Measurements from ENCODE around the gene SENP8. TPM values are rescaled to one million over a fixed set of nuclear protein-coding genes. Genes with fewer than 3 reads are reported as not detected.
"Not testable (repeated sequence)": the region's sequence is repeated elsewhere in the genome, so short reads cannot be mapped to it uniquely, and the experiment has no call there.

SENP8 gene
- total and polyA plus RNA-seq, 3 donors from 2014 or later, result 8.1 to 22.7 (median 17.6) TPM

DNA sequence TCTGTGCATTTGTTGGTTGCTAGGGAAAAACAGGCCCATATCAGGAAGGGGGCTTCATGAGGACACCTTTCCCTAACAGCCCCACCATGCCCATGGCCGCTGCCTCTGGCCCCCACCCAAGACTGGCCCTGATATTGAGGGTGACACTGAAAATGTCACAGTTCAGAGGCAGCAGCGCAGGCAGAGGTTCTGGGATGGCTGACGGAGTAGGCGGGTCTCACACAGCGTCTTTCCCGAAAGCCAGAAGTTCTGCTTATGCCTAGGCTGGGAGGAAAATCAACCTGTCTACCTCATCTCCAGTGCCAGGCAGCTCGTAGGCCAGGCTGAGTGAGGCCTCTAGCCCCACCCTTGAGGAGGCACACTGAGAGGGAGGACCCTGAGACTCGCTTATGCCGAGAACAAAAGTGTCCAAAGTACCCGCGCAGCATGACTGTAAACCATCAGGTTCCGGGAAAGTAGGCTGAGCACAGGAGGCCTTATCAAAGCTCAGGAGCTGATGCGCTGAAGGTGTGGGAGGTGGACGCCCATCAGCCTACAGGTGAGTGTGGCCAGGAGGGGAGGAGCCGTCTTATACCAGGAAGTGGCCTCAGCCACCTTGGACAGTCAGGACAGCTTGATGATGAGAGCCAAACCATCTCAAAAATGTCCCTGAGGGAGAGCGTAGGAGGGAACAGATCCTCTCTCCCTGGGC is 51.9 kb downstream of the SENP8 start:
- no peak for DNase-seq
- Histone ChIP-seq H3K4me1 (peaks cover 14% of the 10 kb centered on the region), H3K36me3 (ENCODE audit: low read depth, missing control alignments) (no peaks in the 10 kb centered on the region), H3K27me3 (no peaks in the 10 kb centered on the region), H3K9me3 (no peaks in the 10 kb centered on the region), H3K27ac (no peak overlapping the region), H3K4me3 (no peak overlapping the region)
- TF ChIP-seq POLR2A (IDR thresholded peaks at IDR 0.05), result no peak
- WGBS, 2 donors, result 83 to 90% methylated on average over 9 to 16 of the region's 16 CpGs
- intact Hi-C loops (cut with DNase I; ENCODE audit: low total_unique reads), result no loop called here

DNA sequence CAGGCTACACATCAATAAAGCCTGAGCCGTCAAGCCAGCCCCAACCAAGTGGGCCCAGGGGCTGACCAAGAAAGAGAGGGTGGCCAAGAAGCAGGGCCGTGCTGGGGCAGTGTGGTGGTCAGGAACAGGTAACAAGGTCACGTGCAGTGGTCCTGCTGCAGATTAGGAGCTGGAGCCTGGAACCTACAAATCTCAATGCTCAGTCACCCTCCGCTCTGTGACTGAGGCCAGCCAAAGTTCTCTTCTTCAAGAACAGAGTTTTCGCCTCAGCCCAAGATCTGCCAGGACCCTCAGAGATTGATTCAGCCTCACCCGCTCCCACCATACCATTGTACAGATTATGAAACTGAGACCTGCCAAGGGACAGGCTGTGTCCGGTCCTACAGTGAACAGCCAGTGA is 52.5 kb downstream of the SENP8 start:
- no peaks in the 10 kb centered on the region for H3K36me3 ChIP-seq (ENCODE audit: low read depth, missing control alignments)
- no peaks in the 10 kb centered on the region for H3K27me3 ChIP-seq
- no peak overlapping the region for H3K4me3 ChIP-seq
- no peaks in the 10 kb centered on the region for H3K9me3 ChIP-seq
- no peak overlapping the region for H3K27ac ChIP-seq
- H3K4me1 ChIP-seq, result peaks cover 17% of the 10 kb centered on the region
- intact Hi-C loops (cut with DNase I; ENCODE audit: low total_unique reads), result no loop called here
- 90 to 94% methylated on average over 7 of the region's 7 CpGs for WGBS, 2 donors
- no peak for TF ChIP-seq POLR2A (IDR thresholded peaks at IDR 0.05)
- TF ChIP-seq, protein P1, sequence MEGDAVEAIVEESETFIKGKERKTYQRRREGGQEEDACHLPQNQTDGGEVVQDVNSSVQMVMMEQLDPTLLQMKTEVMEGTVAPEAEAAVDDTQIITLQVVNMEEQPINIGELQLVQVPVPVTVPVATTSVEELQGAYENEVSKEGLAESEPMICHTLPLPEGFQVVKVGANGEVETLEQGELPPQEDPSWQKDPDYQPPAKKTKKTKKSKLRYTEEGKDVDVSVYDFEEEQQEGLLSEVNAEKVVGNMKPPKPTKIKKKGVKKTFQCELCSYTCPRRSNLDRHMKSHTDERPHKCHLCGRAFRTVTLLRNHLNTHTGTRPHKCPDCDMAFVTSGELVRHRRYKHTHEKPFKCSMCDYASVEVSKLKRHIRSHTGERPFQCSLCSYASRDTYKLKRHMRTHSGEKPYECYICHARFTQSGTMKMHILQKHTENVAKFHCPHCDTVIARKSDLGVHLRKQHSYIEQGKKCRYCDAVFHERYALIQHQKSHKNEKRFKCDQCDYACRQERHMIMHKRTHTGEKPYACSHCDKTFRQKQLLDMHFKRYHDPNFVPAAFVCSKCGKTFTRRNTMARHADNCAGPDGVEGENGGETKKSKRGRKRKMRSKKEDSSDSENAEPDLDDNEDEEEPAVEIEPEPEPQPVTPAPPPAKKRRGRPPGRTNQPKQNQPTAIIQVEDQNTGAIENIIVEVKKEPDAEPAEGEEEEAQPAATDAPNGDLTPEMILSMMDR (IDR thresholded peaks at IDR 0.05), result no peak
- no peak for DNase-seq

DNA sequence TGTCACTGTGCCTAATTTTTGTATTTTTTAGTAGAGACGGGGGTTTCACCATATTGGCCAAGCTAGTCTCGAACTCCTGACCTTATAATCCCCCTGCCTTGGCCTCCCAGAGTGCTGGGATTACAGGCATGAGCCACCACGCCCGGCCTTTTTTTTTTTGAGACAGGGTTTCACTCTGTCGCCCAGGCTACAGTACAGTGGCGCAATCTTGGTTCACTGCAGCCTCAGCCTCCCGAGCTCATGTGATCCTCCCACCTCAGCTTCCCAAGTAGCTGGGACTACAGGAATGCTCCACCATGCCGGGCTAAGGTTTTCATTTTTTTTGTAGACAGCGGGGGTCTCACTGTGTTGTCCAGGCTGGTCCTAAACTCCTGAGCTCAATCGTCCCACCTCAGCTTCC is 53.8 kb downstream of the SENP8 start:
- WGBS, 2 donors, result 91 to 95% methylated on average over 8 to 10 of the region's 10 CpGs
- H3K27ac ChIP-seq; DNase-seq; intact Hi-C loops (cut with DNase I; ENCODE audit: low total_unique reads); H3K4me3 ChIP-seq; H3K27me3 ChIP-seq; H3K36me3 ChIP-seq (ENCODE audit: low read depth, missing control alignments); H3K9me3 ChIP-seq: not testable (repeated sequence)
- H3K4me1 ChIP-seq, result peaks cover 25% of the 10 kb centered on the region

DNA sequence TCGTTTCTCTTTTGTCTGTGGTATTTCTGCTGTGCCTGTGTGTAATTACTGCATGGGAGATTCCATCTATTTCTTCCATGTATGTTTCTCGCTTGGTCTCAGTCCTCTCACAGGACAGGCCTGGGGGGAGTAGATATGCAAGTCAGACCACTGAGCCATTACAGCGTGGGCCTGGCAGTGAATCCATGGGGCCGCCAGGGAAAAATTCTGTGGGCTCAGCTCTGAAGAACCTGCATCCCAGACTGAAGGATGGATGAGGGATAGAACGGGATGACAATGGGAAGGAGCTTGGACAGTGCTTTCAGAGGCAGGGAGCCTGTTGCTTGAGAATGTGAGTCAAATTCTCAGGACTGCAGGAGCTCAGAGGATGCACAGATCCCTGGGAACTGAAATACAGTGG is 54.6 kb downstream of the SENP8 start:
- intact Hi-C loops (cut with DNase I; ENCODE audit: low total_unique reads), result no loop called here
- no peaks in the 10 kb centered on the region for H3K36me3 ChIP-seq (ENCODE audit: low read depth, missing control alignments)
- peaks cover 24% of the 10 kb centered on the region for H3K4me1 ChIP-seq
- TF ChIP-seq POLR2A (IDR thresholded peaks at IDR 0.05), result no peak
- H3K27me3 ChIP-seq, result no peaks in the 10 kb centered on the region
- WGBS, 2 donors, result 91 to 92% methylated on average over 5 of the region's 5 CpGs
- no peak for DNase-seq
- no peak overlapping the region for H3K4me3 ChIP-seq
- H3K27ac ChIP-seq, result no peak overlapping the region
- no peaks in the 10 kb centered on the region for H3K9me3 ChIP-seq

DNA sequence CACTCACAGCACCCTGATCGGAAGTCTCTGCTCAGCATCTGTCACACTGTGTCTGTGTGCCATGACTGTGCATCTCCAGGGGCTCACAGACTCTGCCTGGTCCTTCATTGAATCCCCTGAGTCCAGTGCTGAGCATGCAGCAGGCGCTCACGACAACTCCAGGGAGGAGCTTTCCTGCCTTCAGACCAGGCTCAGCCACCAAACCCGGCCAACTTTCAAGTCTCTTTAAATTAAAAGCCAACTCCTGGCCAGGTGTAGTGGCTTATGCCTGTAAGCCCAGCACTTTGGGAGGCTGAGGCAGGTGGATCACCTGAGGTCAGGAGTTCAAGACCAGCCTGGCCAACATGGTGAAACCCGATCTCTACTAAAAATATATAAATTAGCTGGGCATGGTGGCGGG is 55.2 kb downstream of the SENP8 start:
- Histone ChIP-seq H3K4me1 (peaks cover 18% of the 10 kb centered on the region), H3K27me3 (no peaks in the 10 kb centered on the region), H3K36me3 (ENCODE audit: low read depth, missing control alignments) (no peaks in the 10 kb centered on the region), H3K9me3 (no peaks in the 10 kb centered on the region), H3K27ac (no peak overlapping the region), H3K4me3 (no peak overlapping the region)
- intact Hi-C loops (cut with DNase I; ENCODE audit: low total_unique reads), result no loop called here
- 95 to 96% methylated on average over 6 of the region's 6 CpGs for WGBS, 2 donors
- no peak for DNase-seq
- no peak for TF ChIP-seq POLR2A (IDR thresholded peaks at IDR 0.05)
- TF ChIP-seq, protein P1 (IDR thresholded peaks at IDR 0.05), result no peak

DNA sequence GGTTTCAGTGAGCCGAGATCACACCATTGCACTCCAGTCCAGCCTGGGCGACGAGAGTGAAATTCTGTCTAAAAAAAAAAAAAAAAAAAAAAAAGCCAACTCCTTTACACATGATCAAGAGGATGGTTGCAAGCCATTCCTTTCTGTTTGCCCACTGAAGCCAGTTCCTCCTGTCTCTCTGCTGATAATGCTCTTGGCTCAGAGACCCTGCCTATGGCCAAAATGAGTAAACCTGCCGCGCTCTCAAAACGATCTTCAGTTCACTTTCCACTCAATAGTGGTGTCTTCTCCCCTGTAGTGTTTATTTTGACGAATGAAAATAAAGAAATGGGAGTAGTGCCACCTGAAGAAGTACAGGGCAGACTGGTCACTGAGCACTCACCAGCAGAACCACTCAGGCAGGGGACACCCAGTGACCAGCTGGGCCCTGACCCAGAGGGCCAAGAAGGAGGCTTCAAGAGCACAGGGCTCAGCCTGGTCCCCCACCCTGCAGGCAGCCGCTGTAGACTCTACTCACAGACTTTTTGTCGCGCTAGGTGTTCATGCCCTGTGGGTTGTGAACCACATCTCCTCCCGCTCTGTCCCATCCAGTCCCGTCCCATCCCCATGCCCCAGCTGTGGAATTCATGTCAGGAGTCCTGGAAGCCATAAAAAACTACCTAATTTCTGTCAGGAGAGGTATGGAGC is 55.8 kb downstream of the SENP8 start:
- DNase-seq, result no peak
- intact Hi-C loops (cut with DNase I; ENCODE audit: low total_unique reads), result no loop called here
- Histone ChIP-seq H3K9me3 (no peaks in the 10 kb centered on the region), H3K4me1 (peaks cover 12% of the 10 kb centered on the region), H3K27me3 (no peaks in the 10 kb centered on the region), H3K36me3 (ENCODE audit: low read depth, missing control alignments) (no peaks in the 10 kb centered on the region), H3K4me3 (no peak overlapping the region), H3K27ac (no peak overlapping the region)
- 97 to 98% methylated on average over 12 of the region's 12 CpGs for WGBS, 2 donors
- TF ChIP-seq, protein P1 (IDR thresholded peaks at IDR 0.05), result no peak
- no peak for TF ChIP-seq POLR2A (IDR thresholded peaks at IDR 0.05)

Measured in testis (tissue), 3 donors.